HPDE6-E6E7 (cell line): ENCODE results near the gene NQO2.
"Not testable (repeated sequence)": the region's sequence is repeated elsewhere in the genome, so short reads cannot be mapped to it uniquely, and the experiment has no call there.

Experiments
- DNase-seq: peaks from one replicate; pipeline ENCODE4 v3.0.0; 2011; ENCODE audit warnings: missing footprints; ENCODE audit errors: extremely low spot score

The NQO2 gene

DNA sequence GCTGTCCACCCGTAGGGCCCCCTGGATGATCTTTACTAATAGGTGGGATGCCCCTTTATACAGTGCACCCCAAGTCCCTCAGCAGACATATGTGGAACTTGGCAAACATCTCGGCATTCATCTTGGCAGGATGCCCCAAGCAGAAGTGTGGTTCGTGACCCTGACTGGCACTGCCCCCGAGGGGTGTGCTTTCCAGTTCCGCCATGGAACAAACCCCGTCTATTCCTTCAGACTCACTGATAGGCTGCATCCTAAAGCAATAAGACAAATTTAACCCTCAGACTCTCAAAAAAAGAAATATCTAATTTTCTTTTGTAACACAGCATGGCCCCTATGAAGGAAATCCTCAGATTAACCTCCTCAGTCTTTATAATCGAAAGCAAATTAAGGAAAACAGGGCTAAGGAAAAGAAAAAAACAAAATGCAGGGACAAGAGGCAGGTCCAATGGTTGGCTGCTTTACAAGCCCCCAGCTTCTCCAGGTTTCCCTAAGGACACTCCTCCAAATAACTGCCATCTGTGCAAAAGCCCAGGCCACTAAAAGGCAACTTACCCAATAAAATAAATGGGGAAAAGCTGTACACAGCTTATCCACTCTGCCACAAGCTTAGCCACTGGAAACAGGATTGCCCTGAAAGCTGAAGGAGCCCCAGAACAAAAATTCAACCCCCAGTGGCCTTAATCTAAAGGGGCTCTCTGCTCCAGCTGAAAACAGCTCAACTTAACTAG lies 38.1 kb downstream of the NQO2 start:
- no peak for DNase-seq

DNA sequence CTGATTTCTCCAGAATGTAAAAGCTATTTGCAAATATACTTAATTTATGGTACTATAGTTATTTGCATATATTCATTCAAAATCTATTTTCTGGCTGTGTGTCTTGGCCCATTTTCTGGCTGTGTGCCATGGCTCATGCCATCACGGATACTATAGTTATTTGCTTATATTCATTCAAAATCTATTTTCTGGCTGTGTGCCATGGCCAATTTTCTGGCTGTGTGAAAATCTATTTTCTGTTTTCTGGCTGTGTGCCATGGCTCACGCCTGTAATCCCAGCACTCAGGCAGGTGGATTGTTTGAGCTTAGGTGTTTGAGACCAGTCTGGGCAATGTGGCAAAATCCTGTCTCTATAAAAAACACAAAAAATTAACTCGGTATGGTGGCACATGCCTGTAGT lies 39.7 kb downstream of the NQO2 start:
- DNase-seq: no peak

DNA sequence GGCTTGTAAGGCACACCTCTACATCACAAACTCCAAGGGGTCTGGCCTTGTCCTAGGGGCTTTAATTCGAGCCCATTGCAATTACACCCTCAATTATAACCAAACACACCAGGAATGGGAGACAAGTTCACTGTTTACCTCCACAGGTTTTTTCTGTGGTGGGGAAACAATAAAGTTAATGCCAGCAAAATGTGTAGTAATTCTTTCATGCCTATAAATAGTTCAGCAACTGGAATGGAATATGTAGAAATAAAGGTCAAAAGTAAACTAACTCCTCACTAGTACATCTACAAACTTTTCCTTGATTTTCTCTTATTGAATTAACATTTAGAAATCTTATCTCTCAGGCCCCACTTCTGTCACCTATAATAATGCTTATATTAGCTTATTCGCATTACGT lies 41.5 kb downstream of the NQO2 start:
- DNase-seq: no peak

DNA sequence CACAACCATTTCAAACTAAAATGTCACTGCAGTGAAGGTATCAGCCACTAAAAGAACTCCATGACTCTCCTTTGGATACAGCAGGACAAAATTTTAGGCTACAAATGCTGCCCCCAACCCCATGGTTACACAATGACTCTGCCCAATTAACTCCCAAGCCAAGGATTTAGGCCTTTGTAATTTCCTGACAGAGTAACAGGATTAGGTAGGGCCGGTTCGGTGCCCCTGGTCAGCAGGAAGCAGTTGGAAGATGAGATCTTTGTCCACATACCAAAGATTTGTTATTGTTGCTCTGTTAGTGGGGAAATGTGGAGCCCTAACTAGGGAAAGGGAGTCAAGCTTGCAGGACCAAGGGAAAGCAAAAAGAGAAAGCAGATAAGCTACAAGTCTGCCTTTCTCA lies 41.9 kb downstream of the NQO2 start:
- DNase-seq: no peak

DNA sequence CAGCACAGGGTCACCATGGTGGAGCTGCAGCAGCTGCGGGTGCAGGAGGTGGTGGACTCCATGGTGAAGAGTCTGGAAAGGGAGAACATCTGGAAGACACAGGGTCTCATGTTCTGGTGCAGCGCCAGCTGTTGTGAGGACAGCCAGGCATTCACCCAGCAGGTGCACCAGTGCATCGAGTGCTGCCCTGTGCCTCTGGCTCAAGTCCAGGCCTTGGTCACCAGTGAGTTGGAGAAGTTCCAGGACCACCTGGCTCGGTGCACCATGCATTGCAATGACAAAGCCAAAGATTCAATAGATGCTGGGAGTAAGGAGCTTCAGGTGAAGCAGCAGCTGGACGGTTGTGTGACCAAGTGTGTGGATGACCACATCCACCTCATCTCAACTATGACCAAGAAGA lies 45.7 kb downstream of the NQO2 start:
- no peak for DNase-seq

DNA sequence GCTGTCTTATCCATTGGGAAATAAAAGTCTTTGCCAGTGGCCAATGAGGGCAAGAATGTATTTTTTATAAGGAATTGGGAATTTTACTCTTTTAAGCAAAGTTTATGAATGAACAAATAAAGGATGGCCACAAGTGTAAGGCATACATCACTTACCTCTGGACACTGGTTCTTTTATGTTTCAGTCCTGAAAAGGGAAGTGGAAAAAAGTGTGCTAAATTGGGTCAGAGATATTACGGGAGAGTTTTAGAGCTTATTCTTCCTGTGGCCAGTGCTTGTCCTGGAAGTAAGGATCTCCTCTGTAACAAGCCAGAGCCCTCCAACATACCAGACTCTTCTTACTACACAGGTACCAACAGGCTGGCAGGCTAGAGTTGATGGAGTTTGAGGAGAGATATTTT lies 46.1 kb downstream of the NQO2 start:
- no peak for DNase-seq

DNA sequence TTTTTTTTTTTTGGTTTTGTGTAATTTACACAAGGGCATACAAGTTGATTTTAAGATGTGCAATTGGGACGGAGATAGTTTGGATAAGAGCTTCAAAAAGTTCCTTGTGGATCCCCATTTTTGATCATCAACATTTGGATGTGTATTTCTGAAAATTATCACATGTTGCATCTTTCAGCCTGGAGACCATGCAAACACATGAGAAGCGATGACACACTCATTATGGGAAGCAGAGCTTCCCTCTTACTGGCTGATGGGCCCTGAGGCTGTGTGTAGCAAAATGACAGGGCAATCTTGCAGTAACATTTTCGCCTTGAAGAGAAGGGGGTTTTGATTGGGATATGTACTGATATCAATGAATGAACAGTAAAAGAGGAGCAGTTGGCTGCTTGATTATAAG lies 46.6 kb downstream of the NQO2 start:
- no peak for DNase-seq

DNA sequence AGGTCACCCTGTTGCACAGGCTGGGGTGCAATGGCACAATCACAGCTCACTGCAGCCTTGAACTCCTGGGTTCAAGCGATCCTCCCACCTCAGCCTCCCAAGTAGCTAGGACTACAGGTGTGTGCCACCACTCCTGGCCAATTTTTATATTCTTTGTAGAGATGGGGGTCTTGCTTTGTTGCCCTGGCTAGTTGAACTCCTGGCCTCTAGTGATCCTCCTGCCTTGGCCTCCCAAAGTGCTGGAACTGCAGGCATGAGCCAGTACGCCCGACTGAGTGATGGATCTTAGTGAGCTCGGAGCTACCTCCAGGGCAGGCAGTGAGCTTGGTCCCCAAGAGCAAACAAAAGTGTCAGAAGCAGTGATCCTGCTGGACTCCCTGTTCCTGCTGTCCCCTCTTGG lies 48.3 kb downstream of the NQO2 start:
- not testable (repeated sequence) for DNase-seq

DNA sequence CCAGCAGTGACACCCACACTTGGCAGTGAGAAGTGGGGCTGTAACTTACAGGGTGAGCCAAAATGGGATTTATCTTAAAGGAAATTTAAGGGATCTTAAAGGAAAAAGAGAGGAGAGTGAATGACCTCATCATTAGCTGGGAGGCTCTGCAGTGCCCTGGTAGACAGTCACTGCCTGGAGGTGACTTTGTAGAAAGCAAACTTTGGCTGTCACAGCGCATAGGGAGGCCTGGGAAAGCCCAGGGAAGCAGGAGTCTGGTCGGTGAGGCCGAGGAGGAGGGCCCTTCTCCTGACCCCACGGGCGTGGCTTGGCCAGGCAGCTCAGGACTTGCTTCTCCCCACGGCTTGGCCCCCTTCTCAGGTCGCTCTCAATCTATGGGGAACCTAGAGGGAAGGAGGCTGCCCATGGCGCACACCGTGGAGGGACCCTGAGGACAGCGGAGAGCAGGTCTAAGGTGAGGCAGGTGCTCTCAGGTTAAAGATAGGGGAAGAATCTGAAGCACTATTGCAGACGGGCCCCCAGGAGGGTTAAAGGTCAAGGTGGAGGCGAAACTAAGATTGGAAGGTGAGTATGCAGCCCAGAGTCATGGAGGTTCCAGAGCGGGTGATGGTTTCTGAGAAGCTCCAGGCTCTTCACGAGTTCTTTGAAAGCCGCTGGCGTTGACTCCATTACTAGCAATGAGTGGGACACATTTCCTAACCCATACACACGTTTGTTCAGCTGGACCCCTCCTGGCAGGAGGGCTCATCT lies 53.0 kb downstream of the NQO2 start:
- DNase-seq: no peak

DNA sequence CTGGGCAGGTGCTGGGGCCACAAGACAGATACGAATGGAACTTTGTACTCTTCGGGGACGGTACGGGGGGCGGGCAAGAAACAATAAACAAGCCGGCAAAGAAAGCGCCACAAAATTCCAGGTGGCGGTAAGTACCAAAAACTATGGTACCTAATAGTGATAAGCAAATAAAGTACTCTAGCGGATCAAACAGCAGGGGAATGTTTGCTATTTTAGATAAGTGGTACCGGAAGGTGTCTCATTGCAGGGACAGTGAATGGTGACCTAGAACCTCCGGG lies 53.5 kb downstream of the NQO2 start:
- DNase-seq: no peak

DNA sequence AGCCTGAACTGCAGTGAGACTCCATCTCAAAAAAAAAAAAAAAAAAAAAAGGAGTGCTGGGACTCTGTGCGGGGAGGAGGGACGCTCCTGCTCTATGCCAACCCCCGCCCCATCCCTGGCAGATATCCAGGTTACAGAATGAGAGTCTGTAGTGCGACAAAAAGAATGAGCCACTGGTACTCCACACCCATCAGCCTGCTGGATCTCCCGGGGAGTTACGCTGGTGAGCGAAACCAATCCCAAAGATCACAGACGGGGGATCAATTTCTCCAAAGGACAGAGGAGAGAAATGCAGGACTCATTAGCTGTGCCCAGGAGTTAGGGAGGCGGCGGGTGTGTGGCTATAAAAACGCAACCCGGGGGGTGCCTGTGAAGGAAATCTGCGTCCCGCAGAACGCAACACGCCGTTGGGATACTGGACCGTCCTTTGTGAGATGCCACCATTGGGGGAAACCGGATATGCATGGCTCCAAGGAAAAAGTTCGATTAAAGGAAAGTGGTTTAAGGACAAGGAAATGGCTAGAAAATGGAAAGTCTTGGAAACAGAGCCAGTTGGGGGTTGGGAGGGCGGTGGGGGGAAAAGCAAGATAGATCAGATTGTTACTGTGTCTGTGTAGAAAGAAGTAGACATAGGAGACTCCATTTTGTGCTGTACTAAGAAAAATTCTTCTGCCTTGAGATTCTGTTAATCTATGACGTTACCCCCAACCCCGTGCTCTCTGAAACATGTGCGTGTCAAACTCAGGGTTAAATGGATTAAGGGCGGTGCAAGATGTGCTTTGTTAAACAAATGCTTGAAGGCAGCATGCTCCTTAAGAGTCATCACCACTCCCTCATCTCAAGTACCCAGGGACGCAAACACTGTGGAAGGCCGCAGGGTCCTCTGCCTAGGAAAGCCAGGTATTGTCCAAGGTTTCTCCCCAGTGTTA lies 54.8 kb downstream of the NQO2 start:
- not testable (repeated sequence) for DNase-seq

DNA sequence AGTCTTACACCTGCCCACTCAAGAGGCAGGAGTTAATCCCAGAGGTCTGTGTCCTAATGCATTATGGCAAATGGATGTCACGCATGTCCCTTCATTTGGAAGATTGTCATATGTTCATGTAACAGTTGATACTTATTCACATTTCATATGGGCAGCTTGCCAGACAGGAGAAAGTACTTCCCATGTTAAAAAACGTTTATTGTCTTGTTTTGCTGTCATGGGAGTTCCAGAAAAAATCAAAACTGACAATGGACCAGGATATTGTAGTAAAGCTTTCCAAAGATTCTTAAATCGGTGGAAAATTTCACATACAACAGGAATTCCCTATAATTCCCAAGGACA lies 55.4 kb downstream of the NQO2 start:
- not testable (repeated sequence) for DNase-seq

DNA sequence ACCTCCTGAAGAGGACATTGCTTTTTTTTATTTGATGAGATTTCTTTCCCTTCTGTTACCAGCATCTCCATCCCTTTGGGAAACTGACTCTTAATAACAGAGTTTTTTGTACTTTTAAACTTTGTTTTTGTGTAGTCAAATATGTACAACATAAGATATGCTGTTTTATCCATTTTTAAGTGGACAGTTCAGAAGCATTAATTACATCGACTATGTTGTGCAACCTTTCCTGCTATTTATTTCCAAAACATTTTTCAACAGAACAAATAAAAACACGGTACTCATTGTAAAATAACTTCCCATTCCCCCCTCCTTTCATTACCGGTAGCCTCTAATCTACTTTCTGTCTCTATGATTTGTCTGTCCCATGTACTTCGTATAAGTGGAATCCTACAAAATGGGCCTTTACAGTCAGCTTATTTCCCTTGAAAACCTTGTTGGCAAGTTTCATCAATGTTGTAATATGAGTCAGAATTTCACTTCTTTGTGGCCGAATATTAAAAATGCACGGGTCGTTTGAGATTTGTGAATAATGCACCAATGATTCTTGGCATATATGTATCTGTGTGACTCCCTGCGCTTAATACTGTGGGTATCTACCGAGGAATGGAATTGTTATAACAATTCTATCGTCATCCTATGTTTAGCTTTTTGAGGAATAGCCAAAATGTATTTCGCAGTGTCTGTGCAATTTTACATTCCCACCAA lies 57.5 kb downstream of the NQO2 start:
- DNase-seq: no peak

DNA sequence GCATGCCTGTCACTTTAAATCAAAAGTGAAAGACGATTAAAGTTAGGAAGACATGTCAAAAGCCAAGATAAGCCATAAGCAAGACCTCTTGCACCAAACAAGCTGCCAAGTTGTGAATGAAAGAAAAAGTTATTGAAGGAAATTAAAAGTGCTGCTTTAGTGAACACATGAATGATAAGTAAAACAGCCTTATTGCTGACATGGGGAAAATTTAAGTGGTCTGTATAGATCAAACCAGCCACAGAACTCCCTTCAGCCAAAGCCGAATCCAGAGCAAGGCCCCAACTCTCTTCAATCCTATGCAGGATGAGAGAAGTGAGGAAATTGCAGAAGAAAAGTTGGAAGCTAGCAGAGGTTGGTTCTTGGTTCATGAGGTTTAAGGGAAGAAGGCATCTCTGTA lies 59.3 kb downstream of the NQO2 start:
- no peak for DNase-seq

DNA sequence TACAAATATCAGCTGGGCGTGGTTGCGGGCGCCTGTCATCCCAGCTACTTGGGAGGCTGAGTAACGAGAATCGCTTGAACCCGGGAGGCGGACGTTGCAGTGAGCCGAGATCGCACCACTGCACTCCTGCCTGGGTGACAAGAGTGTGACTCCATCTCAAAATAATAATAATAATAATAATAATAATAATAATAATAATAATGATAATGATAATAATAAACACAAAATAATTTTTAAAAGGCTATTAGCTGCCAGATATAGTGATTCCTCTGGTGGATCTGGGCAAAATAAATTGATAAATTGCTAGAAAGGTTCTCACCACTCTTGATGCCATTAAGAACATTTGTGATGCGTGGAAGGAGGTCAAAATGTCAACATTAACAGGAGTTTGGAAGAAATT lies 60.4 kb downstream of the NQO2 start:
- DNase-seq: not testable (repeated sequence)

DNA sequence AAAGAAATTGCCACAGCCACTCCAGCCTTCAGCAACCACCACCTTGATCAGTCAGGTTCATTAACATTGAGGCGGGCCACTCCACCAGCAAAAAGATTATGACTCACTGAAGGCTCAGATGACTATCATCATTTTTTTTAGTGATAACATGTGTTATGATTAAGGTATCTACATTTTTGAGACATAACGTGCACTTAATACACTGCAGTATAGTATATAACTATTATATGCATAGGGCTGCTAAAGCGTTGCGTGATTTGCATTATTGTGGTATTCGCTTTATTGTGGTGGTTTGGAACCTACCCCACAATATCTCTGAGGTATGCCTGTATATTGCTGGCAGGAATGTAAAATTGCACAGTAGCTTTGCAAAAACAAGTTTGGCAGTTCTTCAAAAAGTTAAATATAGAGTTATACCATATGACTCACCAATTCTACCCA lies 61.8 kb downstream of the NQO2 start:
- DNase-seq: peak; percentile 21

DNA sequence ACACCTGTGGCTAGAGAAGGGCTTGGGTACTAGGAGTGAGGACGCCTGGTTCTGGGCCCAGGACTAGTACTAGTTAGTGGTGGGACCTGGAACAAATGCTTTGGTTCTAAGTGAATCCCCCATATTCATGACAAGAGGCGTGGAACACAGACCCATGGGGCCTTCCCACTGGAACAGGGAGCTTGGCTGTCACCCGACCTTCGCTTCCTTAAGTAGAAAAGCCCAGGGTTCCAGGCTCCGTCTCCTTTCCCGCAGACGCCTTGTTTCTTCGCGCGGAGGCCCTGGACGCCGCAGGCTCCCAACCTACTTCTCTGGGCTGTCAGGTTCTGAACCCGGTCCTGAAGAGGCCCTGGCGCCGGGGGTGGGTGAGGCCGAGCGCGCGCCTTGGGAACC lies 63.6 kb downstream of the NQO2 start:
- not testable (repeated sequence) for DNase-seq

DNA sequence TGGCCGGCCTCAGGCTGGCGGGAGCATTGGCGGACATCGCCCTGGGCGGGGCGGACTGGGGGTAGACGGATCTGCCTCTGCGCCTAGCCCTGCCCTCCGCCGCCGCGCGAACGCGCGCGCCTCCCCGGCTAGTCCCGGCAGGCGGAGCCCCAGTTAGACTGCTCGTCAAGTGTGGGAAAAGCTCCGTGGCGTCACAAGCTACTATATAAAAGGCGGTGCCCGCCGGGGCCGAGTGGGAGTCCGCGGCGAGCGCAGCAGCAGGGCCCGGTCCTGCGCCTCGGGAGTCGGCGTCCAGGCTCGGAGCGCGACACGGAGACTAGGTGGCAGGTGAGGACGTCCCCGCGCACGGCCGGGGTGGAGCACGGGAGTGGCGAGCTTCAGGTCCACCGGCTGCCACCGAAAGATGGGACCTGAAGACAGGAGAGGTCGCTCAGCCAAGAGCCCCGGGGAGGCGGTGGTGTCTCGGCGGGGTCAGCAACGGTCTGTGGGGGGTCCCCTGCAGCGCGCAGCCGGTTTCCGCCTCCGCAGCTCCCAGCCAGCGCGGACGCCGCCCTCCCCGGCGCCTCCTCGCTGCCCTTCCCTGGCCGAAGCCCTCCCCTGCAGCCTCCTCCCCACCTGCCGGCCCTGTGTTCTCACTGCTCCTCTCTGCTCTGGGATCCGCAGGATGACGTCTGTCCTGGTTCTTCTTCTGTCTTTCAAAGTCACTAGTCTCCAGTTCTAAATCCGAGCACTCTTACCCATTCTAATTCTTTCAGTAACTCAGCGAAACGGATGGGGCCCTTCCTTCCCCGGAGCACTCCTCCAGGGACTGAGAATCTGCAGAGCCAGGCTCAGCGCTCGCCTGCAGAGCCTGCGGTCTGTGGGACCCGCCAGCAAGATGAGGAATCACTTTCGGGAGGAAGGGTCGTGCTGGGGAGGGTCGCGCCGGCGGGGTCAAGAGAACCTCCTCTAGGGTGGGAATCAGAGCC lies 64.3 kb downstream of the NQO2 start:
- DNase-seq: peak; percentile 84

DNA sequence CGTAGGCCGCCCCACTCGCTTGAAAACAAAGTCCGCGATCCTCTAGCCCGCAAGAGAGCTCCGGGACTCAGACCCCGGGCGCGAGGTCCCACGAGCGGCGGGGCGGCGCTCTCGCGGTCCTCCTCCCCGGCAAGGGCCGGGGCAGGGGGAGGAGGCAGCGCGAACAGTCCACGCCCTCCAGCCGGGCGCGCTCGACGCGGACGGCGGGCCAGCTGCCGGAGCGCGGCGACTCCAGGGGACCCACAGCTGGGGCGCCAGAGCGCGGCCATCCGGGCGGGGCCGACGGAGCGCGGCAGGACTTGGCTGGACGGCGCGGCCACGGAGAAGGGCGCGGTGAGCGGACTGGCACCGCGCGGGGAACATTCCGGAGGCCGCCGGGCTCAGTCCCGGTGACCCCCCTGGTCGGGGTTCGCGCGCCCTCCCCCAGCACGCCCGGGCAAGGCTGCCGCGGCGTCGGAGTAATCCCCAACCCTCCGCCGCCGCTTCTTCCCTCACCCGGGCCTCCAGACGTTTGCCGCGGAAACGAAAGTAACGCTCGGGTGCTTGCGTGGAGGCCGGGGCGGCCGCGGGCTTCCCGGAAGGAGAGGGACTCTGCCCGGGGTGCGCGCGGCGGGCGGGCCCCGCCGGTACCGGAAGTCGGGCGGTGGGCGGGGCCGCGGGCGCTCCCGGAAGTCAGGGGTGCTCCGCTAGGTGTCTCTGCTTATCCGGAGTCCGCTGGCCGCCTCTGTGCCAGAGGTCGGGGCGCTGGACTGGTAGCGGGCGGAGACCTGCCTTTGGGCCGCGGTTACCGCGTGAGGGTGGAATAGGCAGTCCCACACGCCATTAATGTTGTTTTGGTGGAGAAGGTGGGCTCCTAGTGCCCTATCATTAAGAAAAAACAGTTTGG lies 68.9 kb downstream of the NQO2 start, which contains the start of gene RIPK1:
Gene RIPK1, plus strand, starts transcription at position 166 of the 886 bp plus-strand sequence. CDS start 8,330 bp downstream, outside the sequence.
- peak; percentile 89 for DNase-seq
